NOMO-1 treated with DMSO at 0.1 percent for 48 hours (cell line): ENCODE measurements around the gene WWOX.

Experiments
- DNase-seq: peaks from one replicate; lab custom pipeline; 2025; ENCODE audit not compliant: unreplicated experiment; lab: John Stamatoyannopoulos, UW

Gene WWOX

GRCh38 chr16:78326731-78327130 is 227.3 kb downstream of the WWOX start:
- no peak for DNase-seq

DNA sequence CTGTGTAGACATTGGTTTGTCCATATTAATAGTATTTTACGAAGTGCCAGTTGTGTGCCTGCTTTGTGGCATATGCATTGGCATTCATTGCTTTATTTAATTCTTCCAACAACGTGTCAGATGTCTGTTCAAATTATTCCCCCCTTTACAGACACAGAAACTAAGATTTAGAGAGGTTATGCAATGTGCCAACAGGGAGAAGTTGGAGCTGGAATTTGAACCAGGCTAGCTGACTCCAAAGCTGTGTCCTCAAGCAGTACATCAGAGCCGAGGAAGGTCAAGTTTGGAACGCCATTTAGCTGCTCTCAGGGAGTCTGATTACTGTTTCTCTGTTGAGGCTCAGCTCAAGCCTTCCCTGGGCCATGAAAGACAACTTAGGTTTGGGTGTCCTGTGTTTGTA is 232.3 kb downstream of the WWOX start:
- no peak for DNase-seq

DNA sequence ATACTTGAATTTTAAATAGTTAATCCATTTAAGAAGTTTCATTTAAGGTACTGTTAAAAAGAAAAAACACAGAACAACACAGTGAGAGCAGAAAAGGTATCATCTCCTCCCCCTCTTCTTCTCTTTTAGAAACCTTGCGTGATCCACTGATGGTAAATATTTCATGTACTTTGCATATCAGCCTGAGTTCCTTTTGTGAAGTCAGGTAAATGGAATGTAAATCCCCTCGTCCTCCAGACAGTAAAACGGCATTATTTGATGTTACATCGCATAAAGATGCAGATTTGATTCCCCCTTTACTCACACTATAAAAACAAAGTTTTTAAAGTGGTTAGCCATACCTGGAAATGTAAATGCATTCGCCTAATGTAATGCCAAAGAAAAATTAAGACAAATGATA is 234.4 kb downstream of the WWOX start:
- no peak for DNase-seq

DNA sequence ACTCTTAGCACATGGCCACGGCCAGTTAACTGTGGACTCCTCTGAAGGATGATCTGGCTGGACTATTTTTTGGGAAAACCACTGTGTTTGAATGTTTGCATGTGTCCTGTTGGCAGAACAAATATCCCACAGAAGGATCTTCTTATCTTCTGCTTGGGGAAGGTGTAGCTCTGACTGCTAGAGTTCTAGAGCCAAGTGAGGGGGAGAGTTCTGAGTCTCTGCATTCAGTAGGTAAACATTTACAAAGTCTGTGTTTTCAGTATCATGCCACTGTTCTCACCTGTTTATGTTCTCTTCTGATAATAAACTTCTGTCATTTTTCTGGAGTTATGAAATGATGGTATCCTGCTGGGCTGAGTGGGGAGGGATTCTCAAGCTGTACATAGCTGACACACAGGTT is 241.1 kb downstream of the WWOX start:
- no peak for DNase-seq

DNA sequence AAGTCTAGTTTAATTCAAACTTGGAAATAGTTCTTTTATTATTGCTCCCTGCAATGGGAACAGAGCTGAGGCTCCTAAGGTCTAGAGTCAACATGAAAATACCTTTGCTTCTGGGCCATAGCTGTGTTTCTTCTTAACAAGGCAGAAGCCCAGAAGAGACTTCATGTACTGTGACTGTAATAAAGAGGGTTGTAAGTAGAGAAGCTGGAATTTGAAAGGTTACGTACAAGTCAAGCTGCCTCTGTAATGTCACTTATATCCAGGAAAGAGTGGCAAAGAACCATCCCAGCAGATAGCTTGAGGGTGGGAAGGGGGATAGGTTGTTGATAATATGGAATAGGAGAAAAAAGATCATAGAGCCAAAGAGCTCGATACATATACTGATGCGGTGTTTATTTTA is 248.6 kb downstream of the WWOX start:
- DNase-seq, result no peak

- no peak for DNase-seq
Observed at GRCh38 chr16:78348886-78349285, 249.4 kb downstream of the WWOX start.

DNA sequence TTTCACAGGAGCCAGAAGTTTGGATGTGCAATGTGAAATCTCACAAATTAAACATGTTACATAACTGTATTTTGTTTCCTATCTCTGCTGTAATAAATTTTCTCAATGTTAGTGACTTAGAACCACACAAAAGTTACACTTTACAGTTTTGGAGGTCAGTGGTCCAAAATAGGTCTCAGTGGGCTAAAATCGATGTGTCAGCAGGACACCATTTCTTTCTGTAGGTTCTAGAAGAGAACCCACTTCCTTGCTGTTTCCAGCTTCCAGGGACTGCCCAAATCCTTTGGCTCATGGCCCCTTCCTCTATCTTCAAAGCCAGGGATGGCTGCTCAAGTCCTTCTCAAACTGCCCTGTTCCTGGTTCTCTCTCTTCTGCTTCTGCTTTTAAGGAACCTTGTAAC is 252.7 kb downstream of the WWOX start:
- no peak for DNase-seq

- DNase-seq, result no peak
Observed at GRCh38 chr16:78353640-78354275, 254.3 kb downstream of the WWOX start.

DNA sequence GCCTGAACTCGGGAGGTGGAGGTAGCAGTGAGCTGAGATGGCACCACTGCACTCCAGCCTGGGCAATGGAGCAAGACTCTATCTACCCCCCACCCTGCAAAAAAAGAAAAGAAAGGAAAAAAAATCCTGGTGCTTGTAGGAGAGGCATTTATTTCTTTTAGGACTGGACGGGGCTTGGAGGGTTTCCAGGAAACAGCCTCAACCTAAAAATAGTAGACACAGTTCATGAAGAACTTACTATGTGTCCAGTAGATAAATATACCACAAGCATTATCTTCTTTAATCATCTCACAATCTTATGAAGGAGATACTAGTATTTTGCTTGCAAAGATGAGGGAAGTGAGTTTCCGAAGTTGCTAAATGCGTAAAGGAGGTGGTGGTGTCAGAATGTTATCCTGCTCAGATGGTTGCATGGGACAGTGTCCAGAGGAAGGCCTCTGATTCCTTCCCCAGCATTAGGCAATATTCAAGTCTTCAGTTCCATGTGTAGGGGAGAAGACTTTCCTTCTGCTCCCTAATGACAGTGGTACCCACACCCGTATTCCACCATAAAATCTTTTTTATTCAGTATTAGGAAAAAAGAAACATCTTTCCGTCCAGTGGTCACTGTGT is 263.2 kb downstream of the WWOX start:
- DNase-seq, result no peak

DNA sequence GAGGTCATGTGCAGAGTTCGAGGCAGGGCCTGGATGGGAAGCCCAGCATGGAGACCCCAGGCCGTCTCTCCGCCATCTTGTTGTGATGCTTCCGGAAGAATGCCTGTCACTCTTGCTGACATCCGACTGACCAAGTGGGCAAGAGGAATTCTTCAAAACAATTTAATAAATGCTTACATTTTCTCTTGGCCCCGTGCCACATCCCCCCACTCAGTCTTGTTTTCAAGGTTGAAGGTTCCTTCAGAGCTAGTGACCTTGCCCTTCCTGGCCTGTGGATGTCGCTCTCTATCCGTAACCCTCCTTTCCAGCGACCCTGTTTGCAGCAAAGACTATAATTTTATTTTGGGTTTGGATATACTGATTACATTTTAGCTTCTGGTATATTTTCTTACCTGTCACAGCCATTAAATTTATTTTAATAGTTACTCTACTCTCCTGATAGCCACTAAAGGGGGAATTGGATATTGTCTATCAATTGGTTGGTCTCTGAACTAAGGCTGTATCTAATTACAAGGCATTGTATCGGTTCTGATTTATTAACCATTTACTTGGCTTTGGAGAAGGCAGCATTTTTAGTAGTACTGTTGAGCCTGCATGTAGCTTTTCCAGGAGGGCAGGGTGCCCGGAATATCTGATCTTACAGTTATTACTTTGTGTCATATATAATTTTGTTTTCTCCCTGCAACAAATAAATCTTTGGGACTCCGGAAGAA is 264.5 kb downstream of the WWOX start:
- DNase-seq, result no peak

DNA sequence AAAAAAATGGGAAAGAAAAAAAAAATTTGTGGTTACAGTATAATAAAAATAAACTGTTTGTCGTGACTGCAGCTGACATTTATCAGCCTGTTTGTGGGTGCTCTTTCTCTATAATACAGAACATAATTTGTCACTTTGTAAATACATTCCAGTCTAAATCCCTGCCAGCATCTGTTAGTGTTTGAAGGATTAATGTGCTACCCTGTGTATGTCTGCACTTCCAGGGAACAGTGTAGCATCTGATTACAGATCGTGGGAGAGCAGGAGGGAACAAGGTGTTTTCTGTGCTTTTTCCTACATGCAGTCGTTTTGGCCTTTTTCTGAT is 265.1 kb downstream of the WWOX start:
- DNase-seq, result no peak

DNA sequence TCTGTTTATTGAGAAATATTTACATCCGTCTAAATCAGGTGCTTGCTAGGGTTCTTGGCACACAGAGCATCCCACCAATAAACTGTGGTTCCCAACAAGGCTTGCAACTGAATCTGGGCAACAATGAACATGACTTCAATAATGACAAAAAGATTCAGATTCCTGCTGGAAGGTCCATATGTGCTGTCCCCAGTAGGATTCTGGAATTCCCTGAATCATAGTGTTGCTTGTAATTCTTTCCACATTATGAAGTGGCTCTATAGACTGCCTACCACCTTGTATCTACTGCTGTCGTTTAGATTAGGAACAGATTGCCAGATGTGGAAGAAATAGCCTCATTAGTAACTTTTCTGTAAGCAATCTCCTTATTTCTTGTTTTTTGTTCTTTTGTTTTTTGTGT is 265.9 kb downstream of the WWOX start:
- no peak for DNase-seq

DNA sequence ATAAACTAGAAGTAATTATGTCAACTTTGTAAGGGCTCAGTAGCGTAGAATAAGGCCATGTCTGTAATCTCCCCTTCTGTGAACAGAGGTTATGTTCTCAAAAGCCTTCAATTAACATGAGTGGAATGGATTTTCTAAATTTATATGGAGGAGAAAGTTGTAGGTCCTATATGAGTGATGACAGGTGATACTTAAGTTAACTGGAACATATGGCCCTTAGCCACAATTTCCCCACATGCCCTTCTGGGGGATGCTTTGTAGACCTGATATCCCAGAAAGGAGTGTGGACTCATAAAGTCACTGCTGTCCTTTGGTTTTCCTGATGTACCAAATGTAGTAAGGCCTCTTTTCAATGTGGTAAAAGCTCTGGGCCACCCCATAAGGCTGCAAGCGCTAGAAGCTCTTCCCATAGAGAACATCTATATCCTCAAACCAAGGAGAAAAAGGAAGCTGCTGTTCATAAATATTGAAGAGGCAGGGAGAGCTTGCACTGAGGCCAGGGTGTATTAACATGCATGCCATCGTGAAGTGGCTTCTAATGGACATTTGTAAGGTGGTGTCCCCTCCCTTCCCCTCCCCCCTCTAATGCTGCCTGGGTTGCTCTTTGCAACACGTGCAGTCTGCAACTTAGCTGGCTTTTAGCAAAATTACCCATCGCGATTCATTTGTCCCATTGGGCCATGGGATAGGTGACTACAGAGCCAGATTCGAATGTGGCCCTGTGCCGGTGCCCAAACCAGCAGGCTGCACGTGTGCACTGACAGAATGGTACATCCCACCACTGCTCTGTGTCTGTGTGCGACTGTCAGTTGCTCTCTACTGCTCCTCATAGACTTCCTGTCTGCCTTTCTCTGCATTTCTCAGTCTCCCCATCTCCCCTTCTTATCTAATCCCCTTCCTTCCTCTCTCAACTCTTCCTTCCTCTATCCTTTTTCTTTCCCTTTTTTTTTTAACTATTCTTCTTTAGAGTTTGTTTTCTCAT is 269.0 kb downstream of the WWOX start:
- no peak for DNase-seq

GRCh38 chr16:78372277-78372676 is 272.8 kb downstream of the WWOX start:
- DNase-seq, result no peak

DNA sequence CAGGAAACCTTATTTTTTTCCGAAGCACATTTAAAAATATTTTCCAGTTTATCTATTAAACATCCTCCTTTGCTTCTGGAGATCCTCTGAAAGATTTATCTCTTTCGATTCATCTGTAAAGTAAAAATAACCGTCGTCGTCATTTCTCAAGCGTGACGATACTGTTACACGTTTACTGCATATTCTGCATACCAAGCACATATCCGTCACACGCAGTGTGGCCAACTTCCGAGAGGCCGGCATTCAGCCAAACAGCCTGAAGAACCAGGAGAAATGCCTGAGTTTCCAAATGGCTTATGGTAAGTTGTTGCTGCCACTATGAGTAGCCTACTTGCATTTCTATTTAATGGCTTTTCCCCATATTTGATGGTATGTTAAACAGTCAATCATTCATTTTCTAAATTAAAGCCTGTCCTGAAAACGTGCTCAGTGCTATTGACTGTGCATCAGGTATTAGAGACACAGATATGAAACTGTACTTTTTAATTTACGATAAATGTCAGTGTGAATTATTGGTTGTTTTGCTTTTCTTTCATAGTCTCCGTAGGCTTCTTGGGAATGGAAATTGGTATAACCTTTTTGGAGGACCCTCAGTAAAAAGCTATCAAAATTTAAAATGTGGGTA is 275.7 kb downstream of the WWOX start:
- DNase-seq, result no peak

GRCh38 chr16:78376452-78376851 is 277.0 kb downstream of the WWOX start:
- no peak for DNase-seq

GRCh38 chr16:78377312-78377711 is 277.9 kb downstream of the WWOX start:
- no peak for DNase-seq

GRCh38 chr16:78381060-78381459 is 281.6 kb downstream of the WWOX start:
- DNase-seq, result no peak

- no peak for DNase-seq
Observed at GRCh38 chr16:78383118-78383517, 283.7 kb downstream of the WWOX start.

- DNase-seq, result no peak
Observed at GRCh38 chr16:78385086-78385805, 285.8 kb downstream of the WWOX start.
